Thoracic aorta (tissue), 2 donors: ENCODE measurements around the gene CREB5. TPM values are rescaled to one million over a fixed set of nuclear protein-coding genes. Genes with fewer than 3 reads are reported as not detected.

Source experiments
- ATAC-seq: fragments of 150-250 bp; one replicate; pipeline ENCODE4 v1.8.0; 2017; ENCODE audit warnings: low read depth; ENCODE audit not compliant: insufficient number of reproducible peaks, low FRiP score
- DNase-seq: peaks from one replicate; pipeline ENCODE4 v3.0.0-alpha.2; 2020; ENCODE audit warnings: low spot score
- H3K27ac ChIP-seq, 2 donors: fragments of 200-600 bp; sonication (generic); 1 replicate in 1 of 2; 2 replicates in 1 of 2; pipeline ENCODE4 v1.5.1; 2016; ENCODE audit warnings: mild to moderate bottlenecking in 2 of 2, moderate library complexity in 2 of 2
- H3K27me3 ChIP-seq: fragments of 200-600 bp; sonication (generic); replicated peaks from 2 replicates; pipeline ENCODE4 v1.6.0; 2016; ENCODE audit warnings: mild to moderate bottlenecking; ENCODE audit not compliant: insufficient read depth
- H3K36me3 ChIP-seq: fragments of 200-600 bp; sonication (generic); one replicate; pipeline ENCODE4 v1.5.1; 2016
- H3K4me1 ChIP-seq, 2 donors: fragments of 200-600 bp; sonication (generic); 1 replicate in 1 of 2; 2 replicates in 1 of 2; pipeline versions ENCODE4 v1.5.1 to v1.6.0; 2016; ENCODE audit warnings: low read depth in 2 of 2, mild to moderate bottlenecking in 1 of 2; ENCODE audit not compliant: control insufficient read depth in 1 of 2
- H3K4me3 ChIP-seq: fragments of 200-600 bp; sonication (generic); 2 replicates; pipeline ENCODE4 v1.5.1; 2016; ENCODE audit warnings: mild to moderate bottlenecking
- H3K9me3 ChIP-seq: fragments of 200-600 bp; sonication (generic); 2 replicates; pipeline ENCODE4 v1.5.1; 2016
- total RNA-seq, 2 donors: library from RNA; depleted of rRNA; stranded (reverse); fragments of >200 nt; gene quantifications; one replicate each; pipeline versions ENCODE4 v1.1.0 to v1.2.3, GENCODE V29; 2016
- TF ChIP-seq, protein P1 (sequence below): fragments of 200-600 bp; sonication (generic); IDR thresholded peaks from one replicate; pipeline ENCODE4 v1.5.1; 2019; ENCODE audit warnings: antibody characterized with exemption

CREB5 gene
- total RNA-seq, 2 donors from 2014 or later: 44.4 to 49.1 TPM

DNA sequence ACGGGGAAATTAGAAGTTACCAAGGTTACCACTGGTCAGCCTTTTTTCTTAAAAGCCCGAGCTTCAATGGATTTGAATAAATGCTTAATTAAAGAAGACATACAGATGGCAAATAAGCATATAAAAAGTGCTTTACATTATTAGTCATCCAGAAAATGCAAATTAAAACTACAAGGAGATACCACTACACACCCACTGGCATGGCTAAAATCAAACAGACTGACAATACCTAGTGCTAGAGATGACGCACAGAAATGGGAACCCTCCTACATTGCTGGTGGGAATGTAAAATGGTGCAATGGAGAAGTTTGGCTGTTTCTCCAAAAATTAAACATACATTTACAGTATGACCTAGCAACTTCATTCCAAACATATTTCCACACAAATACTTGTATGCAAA lies 38.3 kb upstream of the CREB5 start:
- no peaks in the 10 kb centered on the region for H3K9me3 ChIP-seq
- ATAC-seq (no peak), DNase-seq (no peak)
- no peaks in the 10 kb centered on the region for H3K4me1 ChIP-seq
- no peaks in the 10 kb centered on the region for H3K27me3 ChIP-seq
- H3K4me3 ChIP-seq: no peak overlapping the region
- H3K27ac ChIP-seq: no peak overlapping the region
- no peaks in the 10 kb centered on the region for H3K36me3 ChIP-seq
- TF ChIP-seq, protein P1, sequence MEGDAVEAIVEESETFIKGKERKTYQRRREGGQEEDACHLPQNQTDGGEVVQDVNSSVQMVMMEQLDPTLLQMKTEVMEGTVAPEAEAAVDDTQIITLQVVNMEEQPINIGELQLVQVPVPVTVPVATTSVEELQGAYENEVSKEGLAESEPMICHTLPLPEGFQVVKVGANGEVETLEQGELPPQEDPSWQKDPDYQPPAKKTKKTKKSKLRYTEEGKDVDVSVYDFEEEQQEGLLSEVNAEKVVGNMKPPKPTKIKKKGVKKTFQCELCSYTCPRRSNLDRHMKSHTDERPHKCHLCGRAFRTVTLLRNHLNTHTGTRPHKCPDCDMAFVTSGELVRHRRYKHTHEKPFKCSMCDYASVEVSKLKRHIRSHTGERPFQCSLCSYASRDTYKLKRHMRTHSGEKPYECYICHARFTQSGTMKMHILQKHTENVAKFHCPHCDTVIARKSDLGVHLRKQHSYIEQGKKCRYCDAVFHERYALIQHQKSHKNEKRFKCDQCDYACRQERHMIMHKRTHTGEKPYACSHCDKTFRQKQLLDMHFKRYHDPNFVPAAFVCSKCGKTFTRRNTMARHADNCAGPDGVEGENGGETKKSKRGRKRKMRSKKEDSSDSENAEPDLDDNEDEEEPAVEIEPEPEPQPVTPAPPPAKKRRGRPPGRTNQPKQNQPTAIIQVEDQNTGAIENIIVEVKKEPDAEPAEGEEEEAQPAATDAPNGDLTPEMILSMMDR: no peak

DNA sequence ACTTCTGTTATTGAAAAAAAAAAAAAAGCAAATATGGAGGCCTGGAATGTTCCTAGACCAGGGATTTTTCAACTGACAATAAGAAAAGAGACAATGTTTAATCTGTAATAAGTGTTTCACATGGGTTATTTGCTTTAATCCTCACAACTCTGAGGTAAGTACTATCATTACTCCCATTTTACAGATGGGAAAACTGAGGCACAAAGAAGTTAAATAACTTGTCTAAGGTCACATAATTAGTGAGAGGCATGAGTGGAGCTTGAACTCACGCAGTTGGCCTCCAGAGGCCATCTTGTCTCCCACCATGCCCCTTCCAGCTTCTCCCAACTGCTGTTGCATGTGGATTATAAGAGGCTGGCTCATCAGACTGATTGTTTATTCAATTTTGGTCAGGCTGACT lies 36.6 kb upstream of the CREB5 start:
- H3K27me3 ChIP-seq: no peaks in the 10 kb centered on the region
- no peaks in the 10 kb centered on the region for H3K9me3 ChIP-seq
- TF ChIP-seq, protein P1: no peak
- no peak overlapping the region for H3K4me3 ChIP-seq
- DNase-seq (no peak), ATAC-seq (no peak)
- H3K36me3 ChIP-seq: no peaks in the 10 kb centered on the region
- H3K4me1 ChIP-seq: no peaks in the 10 kb centered on the region
- H3K27ac ChIP-seq: no peak overlapping the region

DNA sequence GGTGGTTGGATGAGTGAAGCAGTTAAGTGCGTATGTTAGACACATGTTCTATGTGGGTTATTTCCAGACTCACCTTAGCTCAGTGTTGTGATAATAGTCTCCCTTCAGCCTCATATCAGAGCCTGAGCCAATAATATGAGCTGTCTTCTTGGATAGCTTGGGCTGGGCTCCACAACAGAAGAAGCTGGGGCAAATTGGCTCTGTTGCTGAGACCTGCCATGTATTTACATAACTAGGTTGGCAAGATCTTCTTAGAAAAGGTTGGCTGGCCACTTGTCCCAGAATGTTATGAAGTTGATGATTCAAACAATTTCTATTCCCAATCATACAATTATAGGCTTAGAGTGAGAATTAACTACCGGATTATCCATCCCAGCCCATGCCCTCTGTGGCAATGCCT lies 35.7 kb upstream of the CREB5 start:
- H3K27ac ChIP-seq: no peak overlapping the region
- no peaks in the 10 kb centered on the region for H3K27me3 ChIP-seq
- ATAC-seq (no peak), DNase-seq (no peak)
- no peaks in the 10 kb centered on the region for H3K9me3 ChIP-seq
- TF ChIP-seq, protein P1: no peak
- no peak overlapping the region for H3K4me3 ChIP-seq
- H3K36me3 ChIP-seq: no peaks in the 10 kb centered on the region
- peaks cover 0 to 4% of the 10 kb centered on the region in 2 donors for H3K4me1 ChIP-seq

DNA sequence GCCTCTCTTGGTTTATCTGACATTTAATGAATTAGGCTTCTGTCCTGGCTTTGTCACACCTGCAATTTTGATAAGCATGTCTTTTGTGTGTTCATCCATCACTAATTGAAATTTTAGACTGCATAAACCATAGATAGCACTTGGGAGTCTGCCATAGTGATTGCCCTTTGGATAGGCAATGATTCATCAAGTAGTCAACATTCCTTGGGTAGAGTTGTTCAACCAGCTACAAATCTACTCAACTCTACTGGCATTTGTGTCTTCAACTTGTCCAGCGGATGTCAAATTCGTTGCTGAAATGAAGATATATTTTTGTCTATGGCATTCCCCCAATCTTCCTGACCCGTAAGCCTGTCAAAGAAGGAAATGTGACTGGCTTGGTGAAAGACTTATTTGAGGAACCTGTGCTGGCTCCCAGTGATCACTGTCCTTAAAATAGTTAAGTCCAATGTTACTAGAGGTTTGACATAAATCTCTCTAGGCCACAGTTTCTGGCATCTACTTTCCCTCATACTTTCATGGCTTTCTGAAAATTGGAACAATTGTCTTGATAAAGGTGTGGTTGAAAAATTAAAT lies 33.7 kb upstream of the CREB5 start:
- H3K27ac ChIP-seq: no peak overlapping the region
- no peak overlapping the region for H3K4me3 ChIP-seq
- ATAC-seq (no peak), DNase-seq (no peak)
- no peaks in the 10 kb centered on the region for H3K36me3 ChIP-seq
- TF ChIP-seq, protein P1: no peak
- H3K9me3 ChIP-seq: no peaks in the 10 kb centered on the region
- H3K4me1 ChIP-seq: peaks cover 0 to 10% of the 10 kb centered on the region in 2 donors
- H3K27me3 ChIP-seq: no peaks in the 10 kb centered on the region

DNA sequence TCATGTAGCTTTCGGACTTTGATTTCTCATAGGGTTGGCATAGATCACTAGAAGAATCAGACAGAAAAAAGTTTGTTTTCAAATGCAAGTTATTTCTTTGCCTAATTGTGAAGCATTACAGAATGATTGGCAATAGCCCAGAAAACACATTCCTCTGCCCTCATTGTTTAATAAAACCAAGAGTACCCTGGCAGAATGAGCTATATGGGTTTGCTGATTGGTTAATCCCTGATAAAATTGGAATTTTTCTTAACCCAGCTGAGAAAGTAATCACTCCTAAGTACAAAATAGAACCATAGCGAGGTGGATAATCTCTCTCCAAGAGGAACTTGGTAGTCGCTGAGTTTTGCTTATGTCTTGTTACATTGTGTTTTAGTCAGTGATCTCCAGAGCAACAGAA lies 30.9 kb upstream of the CREB5 start:
- H3K27ac ChIP-seq: no peak overlapping the region
- ATAC-seq (no peak), DNase-seq (no peak)
- H3K27me3 ChIP-seq: no peaks in the 10 kb centered on the region
- H3K36me3 ChIP-seq: no peaks in the 10 kb centered on the region
- TF ChIP-seq, protein P1: no peak
- no peak overlapping the region for H3K4me3 ChIP-seq
- H3K4me1 ChIP-seq: peaks cover 0 to 10% of the 10 kb centered on the region in 2 donors
- no peaks in the 10 kb centered on the region for H3K9me3 ChIP-seq
